ENCODE data around the gene APBA2. TPM values are rescaled to one million over a fixed set of nuclear protein-coding genes. Genes with fewer than 3 reads are reported as not detected.
"Not testable (repeated sequence)": the region's sequence is repeated elsewhere in the genome, so short reads cannot be mapped to it uniquely, and the experiment has no call there.

Gene APBA2
- polyA plus RNA-seq, 1 donor, result 12.6 TPM

- DNase-seq, result no peak
These were observed 152.4 kb downstream of the APBA2 start for GRCh38 chr15:29037997-29038705.

- DNase-seq, result no peak
These were observed 153.9 kb downstream of the APBA2 start for GRCh38 chr15:29039466-29040369.

- DNase-seq, result no peak
These were observed 154.6 kb downstream of the APBA2 start for GRCh38 chr15:29040370-29040751.

GRCh38 chr15:29043736-29044502 is 158.1 kb downstream of the APBA2 start:
- DNase-seq, result no peak

GRCh38 chr15:29044503-29044901 is 158.7 kb downstream of the APBA2 start:
- DNase-seq, result no peak

- not testable (repeated sequence) for DNase-seq
These were observed 159.4 kb downstream of the APBA2 start for GRCh38 chr15:29045161-29045560.

- DNase-seq, result no peak
These were observed 159.9 kb downstream of the APBA2 start for GRCh38 chr15:29045717-29046116.

- no peak for DNase-seq
These were observed 160.6 kb downstream of the APBA2 start for GRCh38 chr15:29046281-29046810.

GRCh38 chr15:29046977-29047376 is 161.2 kb downstream of the APBA2 start:
- DNase-seq, result no peak

- no peak for DNase-seq
These were observed 162.2 kb downstream of the APBA2 start for GRCh38 chr15:29048011-29048410.

GRCh38 chr15:29050870-29051269 is 165.1 kb downstream of the APBA2 start:
- DNase-seq, result no peak

GRCh38 chr15:29051422-29051821 is 165.6 kb downstream of the APBA2 start:
- no peak for DNase-seq

GRCh38 chr15:29053006-29053405 is 167.2 kb downstream of the APBA2 start:
- no peak for DNase-seq

GRCh38 chr15:29053661-29054131 is 167.9 kb downstream of the APBA2 start:
- no peak for DNase-seq

- DNase-seq, result no peak
These were observed 168.6 kb downstream of the APBA2 start for GRCh38 chr15:29054171-29055045.

GRCh38 chr15:29055876-29056275 is 170.1 kb downstream of the APBA2 start:
- no peak for DNase-seq

- no peak for DNase-seq
These were observed 171.2 kb downstream of the APBA2 start for GRCh38 chr15:29056839-29057450.

GRCh38 chr15:29057856-29058255 is 172.1 kb downstream of the APBA2 start:
- DNase-seq, result no peak

- DNase-seq, result no peak
These were observed 173.2 kb downstream of the APBA2 start for GRCh38 chr15:29058903-29059539.

Data from left kidney (tissue), 2 donors.